ENCODE results near the gene KIFBP. TPM values are rescaled to one million over a fixed set of nuclear protein-coding genes. Genes with fewer than 3 reads are reported as not detected.

KIFBP gene
- total RNA-seq, 1 experiment from 2014 or later, result 44.7 TPM

- Histone ChIP-seq H3K4me2 (ENCODE audit: insufficient read depth, insufficient read length, low read length) (peak overlapping the region; percentile 99), H3K23me2 (ENCODE audit: insufficient read length, low read depth, low read length, poor library complexity, severe bottlenecking) (peaks cover 13% of the 10 kb centered on the region), H3K27me3 (ENCODE audit: insufficient read depth, low read length) (no peaks in the 10 kb centered on the region), H2AK5ac (ENCODE audit: insufficient read length, low read length) (no peak overlapping the region), H3K4ac (ENCODE audit: low read depth, low read length) (no peak overlapping the region), H3K14ac (ENCODE audit: insufficient read depth, low read length) (peak overlapping the region; percentile 13; the same call in 1 of the 2 replicates), H4K5ac (ENCODE audit: insufficient read length, low read depth, low read length) (peak overlapping the region; percentile 73), H2BK120ac (ENCODE audit: low read depth, low read length, poor library complexity, severe bottlenecking) (no peak overlapping the region), H3K18ac (ENCODE audit: insufficient read length, low read depth, low read length) (peak overlapping the region; percentile 53), H2BK5ac (ENCODE audit: insufficient read length, low read length) (peak overlapping the region; percentile 90), H2BK20ac (ENCODE audit: low read depth, low read length, poor library complexity, severe bottlenecking) (no peak overlapping the region), H3K9me3 (ENCODE audit: control insufficient read depth, low read depth, low read length) (no peaks in the 10 kb centered on the region), H4K20me1 (ENCODE audit: control insufficient read depth, insufficient read depth, insufficient read length) (no peaks in the 10 kb centered on the region), H4K91ac (ENCODE audit: insufficient read length, low read depth, low read length) (no peak overlapping the region), H2BK12ac (ENCODE audit: insufficient read length, low read depth, low read length) (no peak overlapping the region), H2AFZ (ENCODE audit: low read length) (peak overlapping the region; percentile 90), H3K79me2 (ENCODE audit: insufficient read depth, low read length) (peaks cover 30% of the 10 kb centered on the region), H3K4me1 (ENCODE audit: insufficient read depth, low read length) (no peaks in the 10 kb centered on the region), H3T11ph (ENCODE audit: low read length) (no peak overlapping the region), H3K9ac (ENCODE audit: extremely low read depth, insufficient read length, low read length) (peak overlapping the region; percentile 60), H4K8ac (replicated peaks; ENCODE audit: insufficient read length, low read depth, low read length) (no peak overlapping the region), H3K27ac (ENCODE audit: insufficient read length, low read depth, low read length) (peak overlapping the region; percentile 77), H3K79me1 (ENCODE audit: insufficient read depth, low read depth, low read length, poor library complexity, severe bottlenecking) (peaks cover 4% of the 10 kb centered on the region), H2BK15ac (ENCODE audit: low read depth, low read length) (no peak overlapping the region), H3K23ac (ENCODE audit: insufficient read length, low read depth, low read length) (no peak overlapping the region), H3K56ac (ENCODE audit: insufficient read length, low read depth, low read length) (peak overlapping the region; percentile 28)
- Mint-ChIP-seq H3K9me3 (peaks cover 0 to 3% of the 10 kb centered on the region in 2 experiments; a peak in 3 of 5 replicates), H3K36me3 (ENCODE audit: insufficient read depth in 1 of 3, low read depth in 3 of 3) (peaks cover 16 to 39% (median 18%) of the 10 kb centered on the region in 3 experiments), H3K27me3 (ENCODE audit: low read depth) (peaks cover 2% of the 10 kb centered on the region), H3K27ac (peak overlapping the region; percentile 99 to 100 (median 99)), H3K4me1 (peaks cover 11 to 15% of the 10 kb centered on the region in 2 experiments), H3K4me3 (peak overlapping the region; percentile 99 to 100)
- no peak for DNase-seq
- no peak for TF ChIP-seq CTCF (conservative IDR thresholded peaks at IDR 0.05)
- no CpG with 5 or more reads among the region's 16 CpGs for WGBS (ENCODE audit: extremely low coverage, insufficient read length, low lambda C conversion rate)
These were observed 33.2 kb upstream of the KIFBP start for GRCh38 chr10:68955355-68955831.
